ENCODE data around the gene HOXC9.
A peak's percentile ranks its signal among the peaks of the same experiment; 100 is the strongest.

HOXC9 gene

DNA sequence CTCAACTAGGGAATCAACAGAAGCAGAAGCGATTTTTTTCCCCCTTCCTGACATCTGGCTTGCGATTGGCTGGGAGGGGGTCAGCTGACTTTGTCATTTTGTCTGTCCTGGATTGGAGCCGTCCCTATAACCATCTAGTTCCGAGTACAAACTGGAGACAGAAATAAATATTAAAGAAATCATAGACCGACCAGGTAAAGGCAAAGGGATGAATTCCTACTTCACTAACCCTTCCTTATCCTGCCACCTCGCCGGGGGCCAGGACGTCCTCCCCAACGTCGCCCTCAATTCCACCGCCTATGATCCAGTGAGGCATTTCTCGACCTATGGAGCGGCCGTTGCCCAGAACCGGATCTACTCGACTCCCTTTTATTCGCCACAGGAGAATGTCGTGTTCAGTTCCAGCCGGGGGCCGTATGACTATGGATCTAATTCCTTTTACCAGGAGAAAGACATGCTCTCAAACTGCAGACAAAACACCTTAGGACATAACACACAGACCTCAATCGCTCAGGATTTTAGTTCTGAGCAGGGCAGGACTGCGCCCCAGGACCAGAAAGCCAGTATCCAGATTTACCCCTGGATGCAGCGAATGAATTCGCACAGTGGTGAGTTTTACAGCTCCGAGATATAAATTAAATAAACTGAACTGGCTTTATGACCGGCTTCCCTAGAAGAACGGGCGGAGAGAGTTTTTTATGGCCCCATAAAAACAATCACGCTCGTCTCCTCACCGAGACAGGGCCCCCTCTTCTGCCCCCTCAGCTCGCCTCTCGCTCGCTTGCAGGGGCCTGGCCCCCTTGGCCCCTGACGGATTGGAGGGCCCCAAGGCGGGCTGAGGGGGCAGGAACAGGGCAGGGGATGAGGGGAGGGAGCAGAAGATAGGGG, 28.6 kb downstream of the HOXC9 start, which contains the start of gene HOXC6:
Gene HOXC6, plus strand, starts transcription at position 127 of the 888 bp plus-strand sequence. Its CDS starts 82 bp downstream, at position 209.
- DNase-seq (ENCODE audit: low read depth): no peak

GRCh38 chr12:54029529-54030441, 29.8 kb downstream of the HOXC9 start:
- DNase-seq (ENCODE audit: low read depth): no peak

- no peak for DNase-seq (ENCODE audit: low read depth)
Measured at GRCh38 chr12:54030442-54030801, 30.5 kb downstream of the HOXC9 start.

DNA sequence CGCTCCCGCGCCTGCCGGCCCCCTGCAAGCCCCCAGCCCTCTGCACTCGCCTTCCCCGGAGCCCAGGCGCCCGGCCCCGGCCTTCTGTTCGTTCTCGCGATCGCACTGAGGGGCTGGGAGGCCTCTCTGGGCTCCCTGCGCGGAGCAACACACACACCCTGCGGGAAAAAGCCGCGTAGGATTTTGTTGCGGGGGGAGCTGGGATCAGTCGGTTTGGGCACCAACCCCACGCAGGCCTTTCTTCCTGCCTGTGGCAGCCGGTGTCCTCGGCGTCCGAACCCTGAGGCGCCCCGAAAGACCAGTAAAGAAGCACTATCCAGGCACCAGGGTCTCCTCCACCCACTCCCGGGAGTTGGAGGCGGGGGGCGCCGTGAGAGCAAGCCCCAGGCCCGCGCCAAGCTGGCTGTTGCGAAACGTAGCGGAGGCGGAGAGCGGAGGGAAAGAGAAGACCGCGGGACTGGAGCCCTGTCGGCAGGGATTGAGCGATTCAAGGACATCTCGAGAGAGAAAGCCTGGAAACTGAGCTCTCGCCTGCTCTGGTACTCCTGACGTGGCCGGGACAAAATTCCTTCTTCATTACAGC, 31.0 kb downstream of the HOXC9 start:
- no peak for DNase-seq (ENCODE audit: low read depth)

- no peak for DNase-seq (ENCODE audit: low read depth)
Measured at GRCh38 chr12:54031480-54031879, 31.5 kb downstream of the HOXC9 start.

DNA sequence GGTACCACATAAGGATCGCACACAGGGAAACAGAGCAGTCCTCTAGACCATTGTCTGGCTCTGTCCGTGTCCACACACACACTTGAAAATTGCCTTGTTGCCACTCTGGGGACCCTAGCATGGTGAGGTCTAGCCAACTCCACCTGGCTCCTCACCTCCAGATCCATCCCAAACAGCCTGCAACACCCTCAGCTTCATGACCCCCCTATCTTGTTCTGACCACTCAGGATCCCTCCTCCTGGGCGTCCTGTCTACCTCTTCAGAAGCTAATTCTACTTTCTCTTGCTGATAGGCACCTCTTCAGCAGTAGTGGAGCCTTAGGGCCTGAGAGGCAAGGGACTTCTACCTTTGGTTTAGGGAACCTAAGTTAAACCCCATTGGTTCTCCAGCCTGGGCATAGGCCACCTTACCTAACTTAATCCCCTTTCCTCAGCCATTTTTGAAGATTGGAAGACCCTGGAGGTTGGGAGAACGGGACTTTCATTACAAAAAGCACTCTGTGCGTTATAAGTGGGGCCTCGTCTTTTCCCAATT, 32.2 kb downstream of the HOXC9 start:
- DNase-seq (ENCODE audit: low read depth): no peak

DNA sequence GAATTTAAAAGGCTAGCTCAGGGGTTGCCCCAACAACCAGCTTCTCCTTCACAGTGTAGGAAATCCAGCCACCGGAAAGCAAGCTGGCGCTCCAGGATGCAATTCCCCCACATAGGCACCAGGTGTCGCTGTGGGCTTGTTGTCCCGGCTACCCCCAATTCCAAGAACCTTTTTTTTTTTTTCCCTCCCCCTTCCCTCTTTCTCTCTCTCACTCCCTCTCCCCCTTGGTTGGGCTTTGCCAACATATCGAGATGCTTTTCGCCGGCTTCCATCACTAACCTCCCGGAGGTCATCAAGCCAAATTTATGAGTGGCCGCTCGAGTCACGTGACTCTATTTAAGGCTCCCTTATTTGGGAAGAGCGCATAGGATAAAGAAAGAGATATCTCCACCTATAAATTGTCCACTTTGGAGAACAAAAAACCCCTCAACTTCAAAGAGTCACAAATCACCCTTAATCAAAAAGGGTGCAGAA, 32.7 kb downstream of the HOXC9 start, which contains the start of gene HOXC5:
Gene HOXC5, plus strand, starts transcription at position 424 of the 474 bp plus-strand sequence. CDS start 73 bp downstream, outside the sequence.
- DNase-seq (ENCODE audit: low read depth): peak; percentile 37

DNA sequence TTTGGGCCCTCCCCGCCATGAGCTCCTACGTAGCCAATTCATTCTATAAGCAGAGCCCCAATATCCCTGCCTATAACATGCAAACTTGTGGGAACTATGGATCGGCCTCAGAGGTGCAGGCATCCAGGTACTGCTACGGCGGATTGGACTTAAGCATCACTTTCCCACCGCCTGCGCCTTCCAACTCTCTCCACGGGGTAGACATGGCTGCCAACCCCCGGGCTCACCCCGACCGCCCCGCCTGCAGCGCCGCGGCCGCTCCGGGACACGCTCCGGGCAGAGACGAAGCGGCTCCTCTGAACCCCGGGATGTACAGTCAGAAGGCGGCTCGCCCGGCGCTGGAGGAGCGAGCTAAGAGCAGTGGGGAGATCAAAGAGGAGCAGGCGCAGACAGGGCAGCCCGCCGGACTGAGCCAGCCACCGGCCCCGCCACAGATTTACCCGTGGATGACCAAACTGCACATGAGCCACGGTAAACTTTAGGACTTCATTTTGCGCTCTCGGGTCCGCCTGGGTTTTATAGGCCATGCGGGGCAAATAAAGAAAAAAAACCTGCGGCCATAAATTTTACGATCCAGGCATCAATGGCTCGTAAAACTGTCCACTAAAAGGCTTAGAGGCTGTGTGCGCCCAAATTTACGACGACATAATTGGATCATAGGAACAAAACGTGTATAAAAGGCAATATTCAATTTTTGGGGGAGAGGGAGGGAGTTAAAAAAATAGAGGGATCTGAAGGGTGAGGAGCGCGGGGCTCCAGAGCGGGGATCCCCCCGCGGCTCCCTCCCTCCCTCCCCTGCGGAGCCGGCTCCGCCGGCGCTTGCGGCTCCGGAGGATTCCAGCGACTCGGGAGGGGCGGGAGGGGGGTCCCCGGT, 33.4 kb downstream of the HOXC9 start:
- no peak for DNase-seq (ENCODE audit: low read depth)

GRCh38 chr12:54033980-54034784, 34.2 kb downstream of the HOXC9 start:
- no peak for DNase-seq (ENCODE audit: low read depth)

- DNase-seq (ENCODE audit: low read depth): no peak
Measured at GRCh38 chr12:54034785-54035310, 34.9 kb downstream of the HOXC9 start.

- no peak for DNase-seq (ENCODE audit: low read depth)
Measured at GRCh38 chr12:54035568-54036264, 35.8 kb downstream of the HOXC9 start.

DNA sequence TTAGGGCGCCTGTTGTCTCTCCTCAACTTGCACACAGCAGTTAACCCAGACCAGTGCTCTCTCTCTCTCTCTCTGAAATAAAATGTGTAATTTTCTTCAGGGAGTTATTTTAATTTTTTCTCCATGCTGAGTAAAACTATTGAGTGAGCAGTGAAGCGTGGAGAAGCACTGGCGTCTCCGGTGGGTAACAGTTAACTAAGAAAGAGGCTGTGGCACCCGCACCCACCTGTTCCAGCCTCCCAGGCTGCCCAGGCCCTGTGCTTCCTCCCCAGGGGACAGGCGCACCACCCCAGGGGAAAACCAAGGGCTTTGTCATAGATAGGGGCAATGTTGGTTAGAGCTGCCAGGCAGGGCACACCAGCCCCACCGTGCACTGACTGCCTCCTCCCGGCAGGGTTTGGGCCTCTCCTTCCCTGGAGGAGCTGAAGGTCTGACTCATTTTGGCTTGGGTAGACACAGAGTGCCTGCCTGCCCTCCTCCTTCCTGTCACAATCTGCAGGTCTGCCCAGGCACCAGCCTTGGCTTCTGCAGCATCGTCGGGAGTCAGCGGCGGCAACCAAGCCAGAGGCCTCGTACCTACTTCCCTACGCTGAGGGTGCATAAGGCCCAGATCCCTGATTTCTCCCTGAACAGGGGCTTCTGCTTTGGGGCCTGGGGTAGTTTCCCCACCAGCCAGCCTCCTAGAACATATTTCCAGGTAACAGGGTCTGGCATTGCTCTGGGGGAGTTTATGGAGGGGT, 36.8 kb downstream of the HOXC9 start:
- DNase-seq (ENCODE audit: low read depth): no peak

GRCh38 chr12:54037360-54038283, 37.7 kb downstream of the HOXC9 start:
- DNase-seq (ENCODE audit: low read depth): no peak

- DNase-seq (ENCODE audit: low read depth): no peak
Measured at GRCh38 chr12:54038284-54038870, 38.4 kb downstream of the HOXC9 start.

GRCh38 chr12:54038871-54039414, 39.0 kb downstream of the HOXC9 start:
- no peak for DNase-seq (ENCODE audit: low read depth)

DNA sequence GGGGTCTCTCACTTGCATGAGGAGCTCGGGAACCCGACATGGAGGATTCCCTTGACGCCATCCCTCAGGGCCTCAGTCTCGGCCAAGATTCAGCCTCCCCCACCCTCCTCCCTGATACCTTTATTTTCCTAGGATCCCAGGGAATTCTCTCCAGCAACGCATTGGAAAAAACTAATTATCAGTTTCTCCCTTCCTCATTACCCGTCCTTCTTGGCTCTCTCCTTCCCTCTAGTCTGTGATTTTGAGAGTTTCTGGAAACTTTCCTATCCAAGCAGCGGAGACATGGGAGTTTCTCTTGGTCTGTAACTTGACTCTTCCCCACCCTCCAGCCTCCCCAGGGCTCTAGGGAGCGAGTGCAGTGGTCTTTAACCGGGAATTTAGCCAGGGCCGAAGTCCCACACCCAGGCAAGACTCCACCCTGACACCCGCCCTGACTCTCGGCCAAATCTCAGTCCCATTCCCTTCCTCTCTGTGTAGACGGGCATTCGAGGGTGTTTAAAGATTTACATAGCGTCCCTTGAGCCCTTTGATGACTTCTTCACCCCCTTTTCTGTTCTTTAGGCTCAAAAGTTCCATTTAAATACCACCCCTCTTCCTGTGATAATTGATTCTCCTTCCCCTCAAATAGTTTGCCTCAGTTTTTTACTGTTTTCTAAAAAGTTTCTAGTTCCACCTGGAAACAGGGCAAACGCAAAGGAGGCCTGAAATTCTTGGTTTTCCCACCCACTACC, 39.6 kb downstream of the HOXC9 start:
- no peak for DNase-seq (ENCODE audit: low read depth)

All from T follicular helper cell (primary cell).